KOPT-K1 (cell line): ENCODE measurements around the gene REC8.
"Not testable (repeated sequence)": the region's sequence is repeated elsewhere in the genome, so short reads cannot be mapped to it uniquely, and the experiment has no call there.

ENCODE experiments used
- H3K27ac ChIP-seq: fragments of 200-600 bp; sonication (generic); 2 replicates; pipeline ENCODE4 v1.5.1; 2016; ENCODE audit warnings: antibody characterized with exemption, mild to moderate bottlenecking, low read depth, low read length; ENCODE audit not compliant: poor library complexity, severe bottlenecking
- H3K36me3 ChIP-seq: fragments of 200-600 bp; sonication (generic); 2 replicates; pipeline ENCODE4 v1.5.1; 2017; ENCODE audit warnings: antibody characterized with exemption, mild to moderate bottlenecking, low read length, moderate library complexity; ENCODE audit not compliant: insufficient read depth
- H3K9me3 ChIP-seq: fragments of 200-600 bp; sonication (generic); 2 replicates; pipeline ENCODE4 v1.5.1; 2017; ENCODE audit warnings: antibody characterized with exemption, low read length, mild to moderate bottlenecking; ENCODE audit not compliant: insufficient read depth, poor library complexity, severe bottlenecking

Gene REC8

GRCh38 chr14:24195186-24196070, 23.5 kb downstream of the REC8 start, which contains the start of gene TM9SF1:
TM9SF1 (minus strand) TSS chr14:24195441; CDS start chr14:24195019, 422 bp downstream.
- Histone ChIP-seq H3K9me3 (no peaks in the 10 kb centered on the region), H3K27ac (peak within 1 kb of the TSS; percentile 98), H3K36me3 (peaks cover 44% of the 10 kb centered on the region)

- Histone ChIP-seq H3K36me3 (peaks cover 40% of the 10 kb centered on the region), H3K27ac (peak overlapping the region; percentile 98)
Observed at GRCh38 chr14:24196071-24197055, 24.5 kb downstream of the REC8 start.

GRCh38 chr14:24197056-24197450, 25.2 kb downstream of the REC8 start:
- Histone ChIP-seq H3K27ac (no peak overlapping the region), H3K36me3 (peaks cover 40% of the 10 kb centered on the region)

More at GRCh38 chr14:24196071-24197055, 24.5 kb downstream of the REC8 start:
- peaks cover under 1% of the 10 kb centered on the region for H3K9me3 ChIP-seq

GRCh38 chr14:24198814-24199524, 27.1 kb downstream of the REC8 start:
- H3K36me3 ChIP-seq: peaks cover 41% of the 10 kb centered on the region
- H3K27ac ChIP-seq: no peak overlapping the region
- H3K9me3 ChIP-seq: peaks cover 19% of the 10 kb centered on the region

More at GRCh38 chr14:24197056-24197450, 25.2 kb downstream of the REC8 start:
- H3K9me3 ChIP-seq: peaks cover 6% of the 10 kb centered on the region

GRCh38 chr14:24202538-24202937, 30.7 kb downstream of the REC8 start:
- H3K27ac ChIP-seq: not testable (repeated sequence)
- Histone ChIP-seq H3K9me3 (peaks cover 19% of the 10 kb centered on the region), H3K36me3 (peaks cover 71% of the 10 kb centered on the region)

GRCh38 chr14:24203249-24203886, 31.5 kb downstream of the REC8 start:
- Histone ChIP-seq H3K9me3 (peaks cover 19% of the 10 kb centered on the region), H3K36me3 (peaks cover 79% of the 10 kb centered on the region)
- H3K27ac ChIP-seq: not testable (repeated sequence)

GRCh38 chr14:24204163-24205146, 32.6 kb downstream of the REC8 start:
- no peak overlapping the region for H3K27ac ChIP-seq
- H3K9me3 ChIP-seq: peaks cover 19% of the 10 kb centered on the region
- H3K36me3 ChIP-seq: peaks cover 84% of the 10 kb centered on the region

- peaks cover 17% of the 10 kb centered on the region for H3K9me3 ChIP-seq
- no peak overlapping the region for H3K27ac ChIP-seq
- peaks cover 95% of the 10 kb centered on the region for H3K36me3 ChIP-seq
Observed at GRCh38 chr14:24206260-24207103, 34.6 kb downstream of the REC8 start.

GRCh38 chr14:24207104-24207551, 35.2 kb downstream of the REC8 start:
- Histone ChIP-seq H3K27ac (no peak overlapping the region), H3K9me3 (peaks cover 12% of the 10 kb centered on the region), H3K36me3 (peaks cover 93% of the 10 kb centered on the region)

GRCh38 chr14:24207625-24208024, 35.7 kb downstream of the REC8 start:
- Histone ChIP-seq H3K36me3 (peaks cover 88% of the 10 kb centered on the region), H3K27ac (no peak overlapping the region), H3K9me3 (peaks cover 7% of the 10 kb centered on the region)

GRCh38 chr14:24211311-24211710, 39.4 kb downstream of the REC8 start:
- Histone ChIP-seq H3K9me3 (no peaks in the 10 kb centered on the region), H3K27ac (no peak overlapping the region), H3K36me3 (peaks cover 58% of the 10 kb centered on the region)
